Activated CD4-positive, alpha-beta T cell treated with anti-CD3 and anti-CD28 coated beads, Interleukin-2, amount 50 U/mL, for 1 hour (primary cell): ENCODE data around the gene SMS.

Source experiments
- DNase-seq: peaks from one replicate; pipeline ENCODE4 v3.0.0-alpha.2; 2020

SMS gene

GRCh38 chrX:22043872-22044271 is 103.4 kb downstream of the SMS start:
- no peak for DNase-seq
